Measurements from ENCODE around the gene NALCN.
A peak's percentile ranks its signal among the peaks of the same experiment; 100 is the strongest.

- TF ChIP-seq CTCF (IDR thresholded peaks at IDR 0.05) (peak in 3 of 4 experiments; percentile 39 to 53 (median 46)), POLR2A (IDR thresholded peaks at IDR 0.05) (no peak)
Observed at GRCh38 chr13:101144808-101145419, 271.4 kb downstream of the NALCN start.
